Stimulated activated CD4-positive, alpha-beta T cell treated with anti-CD3 and anti-CD28 coated beads, Interleukin-4, amount 100 ng/mL, for 48 hours (primary cell): Measurements from ENCODE around the gene CHMP2A.
A peak's percentile ranks its signal among the peaks of the same experiment; 100 is the strongest.
"Not testable (repeated sequence)": the region's sequence is repeated elsewhere in the genome, so short reads cannot be mapped to it uniquely, and the experiment has no call there.

Experiments
- DNase-seq, 2 donors: peaks; one replicate each; pipeline ENCODE4 v3.0.0-alpha.2; 2020; ENCODE audit warnings: low read depth in 2 of 2

The CHMP2A gene

GRCh38 chr19:58554494-58555368 lies at the start of gene CHMP2A:
Gene CHMP2A (minus strand): TSS chr19:58555105. CDS start chr19:58554212, 893 bp downstream.
- DNase-seq, result peak; percentile 98 to 99

DNA sequence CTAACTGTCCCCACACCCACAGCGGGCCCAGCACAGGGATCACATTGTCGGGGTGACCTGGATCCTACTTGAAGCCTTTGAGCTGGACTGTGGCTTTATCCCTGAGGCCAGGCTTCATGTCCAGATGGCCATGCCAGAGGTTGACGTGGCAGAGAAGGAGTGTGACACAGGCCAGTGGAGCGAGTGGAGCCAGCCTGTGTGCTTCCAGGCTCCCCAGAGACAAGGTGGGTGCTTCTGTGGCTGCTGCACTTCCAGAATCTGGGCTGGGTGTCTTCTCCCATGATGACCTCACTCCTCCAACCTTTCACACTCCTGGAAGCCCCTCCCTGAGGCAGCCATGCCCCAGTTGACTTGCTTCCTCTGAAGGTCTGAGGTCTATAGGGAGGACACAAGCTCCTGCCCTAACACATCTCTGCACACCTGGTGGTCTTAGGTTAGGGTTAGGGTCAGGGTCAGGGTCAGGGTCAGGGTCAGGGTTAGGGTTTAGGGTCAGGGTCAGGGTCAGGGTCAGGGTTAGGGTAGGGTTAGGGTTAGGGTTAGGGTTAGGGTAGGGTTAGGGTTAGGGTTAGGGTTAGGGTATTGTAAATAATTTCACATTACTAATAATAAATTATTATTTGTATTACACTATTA lies 31.3 kb upstream of the CHMP2A start:
- DNase-seq, result no peak

DNA sequence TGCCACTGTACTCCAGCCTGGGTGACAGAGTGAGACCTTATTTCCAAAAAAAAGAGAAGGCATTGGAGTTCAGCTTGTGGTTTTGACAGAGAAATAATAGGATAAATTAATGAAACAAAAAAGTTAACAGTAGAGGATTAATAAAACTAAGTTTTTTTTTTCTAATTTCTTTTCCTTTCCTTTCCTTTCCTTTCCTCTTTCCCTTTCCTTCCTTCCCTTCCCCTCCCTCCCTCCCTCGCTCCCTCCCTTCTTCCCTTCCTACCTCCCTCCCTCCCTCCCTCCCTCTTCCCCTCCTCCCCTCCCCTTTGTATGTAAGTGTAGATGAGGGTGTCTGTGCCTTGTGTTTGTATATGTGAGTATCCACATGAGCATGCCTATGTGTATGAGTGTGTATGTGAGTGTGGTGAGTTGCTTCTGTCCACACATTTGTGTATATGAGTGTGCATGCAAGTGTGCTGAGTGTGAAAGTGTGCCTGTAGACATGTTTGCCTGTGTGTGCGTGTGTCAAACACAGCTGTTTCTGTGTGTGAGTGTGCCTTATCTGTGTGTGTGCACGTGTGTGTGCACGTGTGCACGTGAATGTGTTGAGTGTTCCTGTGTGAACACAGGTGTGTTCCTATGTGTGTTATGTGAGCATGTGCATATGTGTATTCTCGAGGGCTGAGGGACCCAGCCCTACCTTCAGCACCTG lies 30.7 kb upstream of the CHMP2A start:
- DNase-seq, result no peak

DNA sequence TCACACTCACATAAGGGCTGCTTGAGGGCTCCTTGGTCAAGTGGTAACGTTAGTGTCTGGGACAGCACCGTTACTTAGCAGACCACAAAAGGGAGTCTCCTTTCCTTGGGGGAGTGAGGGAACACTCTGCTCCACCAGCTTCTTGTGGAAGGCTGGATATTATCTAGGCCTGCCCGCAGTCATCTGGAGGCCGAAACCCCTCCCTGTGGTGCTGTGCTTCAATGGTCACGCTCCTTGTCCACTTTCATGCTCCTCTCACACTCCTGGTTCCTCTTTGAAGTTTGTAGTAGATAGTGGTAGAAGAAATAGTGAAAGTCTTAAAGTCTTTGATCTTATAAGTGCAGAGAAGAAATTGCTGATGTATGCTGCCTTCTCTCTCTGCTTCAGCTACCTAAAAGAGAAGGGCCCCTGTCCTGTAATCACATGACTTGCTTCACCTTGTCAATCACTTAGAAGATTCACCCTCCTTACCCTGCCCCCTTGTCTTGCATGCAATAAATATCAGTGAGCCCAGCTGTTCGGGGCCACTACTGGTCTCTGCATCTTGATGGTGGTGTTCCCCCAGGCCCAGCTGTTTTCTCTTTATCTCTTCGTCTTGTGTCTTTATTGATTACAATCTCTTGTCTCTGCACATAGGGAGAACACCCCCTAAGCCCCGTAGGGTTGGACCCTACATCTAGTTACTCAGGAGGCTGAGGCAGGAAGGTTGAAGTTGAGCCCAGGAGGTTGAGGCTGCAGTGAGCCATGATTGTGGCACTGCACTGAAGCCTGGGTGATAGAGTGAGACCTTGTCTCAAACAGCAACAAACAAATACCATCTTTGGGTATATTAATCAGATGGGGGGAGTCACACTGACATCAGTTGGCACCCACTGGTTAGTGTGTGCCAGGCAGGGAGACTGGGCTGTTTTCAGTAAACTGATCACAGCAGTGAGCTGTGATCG lies 29.9 kb upstream of the CHMP2A start:
- no peak for DNase-seq

GRCh38 chr19:58582985-58583384 lies 28.1 kb upstream of the CHMP2A start:
- DNase-seq, result no peak

DNA sequence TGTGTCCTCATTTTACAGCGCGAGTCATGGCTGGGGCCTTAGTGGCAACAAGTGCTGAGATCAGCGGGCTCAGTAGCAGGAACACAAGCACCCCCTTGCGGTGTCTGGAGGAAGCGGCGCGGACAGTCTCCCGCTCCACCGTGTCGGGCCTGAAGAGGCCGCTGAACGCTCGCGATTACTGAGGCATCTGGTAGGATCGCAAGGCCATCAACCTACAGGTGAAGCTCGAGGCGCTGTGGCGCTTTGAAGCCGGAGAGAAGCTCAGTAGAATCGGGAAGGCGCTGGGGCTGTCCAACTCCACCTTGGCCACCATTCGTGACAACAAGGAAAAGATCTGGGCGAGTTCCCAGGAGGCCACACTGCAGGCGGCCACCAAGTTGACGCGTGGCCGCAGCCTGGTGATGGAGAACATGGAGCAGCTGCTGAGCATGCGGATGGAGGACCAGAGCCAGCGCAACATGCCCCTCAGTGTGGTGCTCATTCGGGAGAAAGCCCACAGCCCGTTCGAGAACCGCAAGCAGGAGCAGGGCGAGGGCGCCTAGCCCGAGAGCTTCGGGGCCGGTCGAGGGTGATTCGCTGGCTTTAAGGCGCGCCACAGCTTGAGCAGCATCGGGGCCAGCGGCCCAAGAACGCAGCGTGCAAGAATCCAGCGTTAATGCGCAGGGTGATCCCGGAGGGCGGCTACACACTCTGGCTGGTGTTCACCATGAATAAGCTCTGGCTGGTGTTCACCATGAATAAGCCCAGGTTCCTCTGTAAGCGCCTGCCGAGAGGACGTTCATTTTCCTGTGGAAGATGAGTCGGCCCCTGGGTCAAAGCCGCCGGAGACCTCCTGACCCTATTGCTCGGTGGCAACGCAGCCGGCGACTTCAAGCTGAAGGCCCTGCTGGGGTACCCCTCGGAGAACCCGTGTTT lies 26.6 kb upstream of the CHMP2A start:
- peak; percentile 85 to 89 for DNase-seq

- no peak for DNase-seq
Measured at GRCh38 chr19:58579473-58580142, 24.7 kb upstream of the CHMP2A start.

DNA sequence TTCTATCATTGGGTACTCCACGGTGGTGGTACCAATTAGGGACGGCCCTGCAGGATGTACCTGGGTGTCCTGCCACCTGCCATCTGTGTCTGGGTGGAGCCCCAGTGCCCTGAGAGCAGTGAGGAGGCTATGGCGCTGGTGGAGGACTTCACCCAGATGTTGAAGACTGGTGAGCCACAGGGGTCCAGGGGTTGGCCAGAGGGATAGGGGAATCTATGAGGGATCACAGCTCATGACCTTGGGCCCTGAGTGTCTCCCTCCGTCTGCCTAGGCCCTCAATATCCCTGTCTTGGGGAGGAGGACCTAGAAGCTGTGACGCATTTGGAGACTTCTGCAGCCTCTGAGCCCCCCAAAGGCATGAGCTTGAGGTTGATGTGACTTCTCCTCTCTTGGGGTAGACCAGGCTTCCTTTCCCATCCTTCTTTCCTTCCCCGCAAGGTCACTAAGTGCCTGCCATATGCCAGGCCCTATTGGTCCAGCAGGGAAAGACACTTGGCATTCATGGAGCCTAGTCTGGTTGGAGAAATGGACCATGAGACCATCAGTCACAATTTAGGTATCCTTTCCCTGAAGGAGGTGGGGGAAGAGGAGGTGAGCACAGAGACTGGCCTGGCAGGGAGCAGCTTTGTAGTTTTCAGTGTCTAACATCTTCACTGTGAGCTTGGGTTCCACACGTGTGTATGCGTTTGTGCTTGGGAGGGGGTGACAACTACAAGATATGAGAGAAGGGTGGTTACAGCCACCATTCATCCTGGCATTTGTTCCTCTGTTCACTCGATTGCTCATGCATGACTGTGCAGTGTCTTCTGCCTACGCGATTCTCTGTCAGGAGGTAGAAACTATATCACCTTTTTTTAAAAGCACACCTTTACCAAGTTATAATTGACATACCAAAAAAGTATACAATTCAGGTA lies 23.4 kb upstream of the CHMP2A start:
- DNase-seq, result no peak

DNA sequence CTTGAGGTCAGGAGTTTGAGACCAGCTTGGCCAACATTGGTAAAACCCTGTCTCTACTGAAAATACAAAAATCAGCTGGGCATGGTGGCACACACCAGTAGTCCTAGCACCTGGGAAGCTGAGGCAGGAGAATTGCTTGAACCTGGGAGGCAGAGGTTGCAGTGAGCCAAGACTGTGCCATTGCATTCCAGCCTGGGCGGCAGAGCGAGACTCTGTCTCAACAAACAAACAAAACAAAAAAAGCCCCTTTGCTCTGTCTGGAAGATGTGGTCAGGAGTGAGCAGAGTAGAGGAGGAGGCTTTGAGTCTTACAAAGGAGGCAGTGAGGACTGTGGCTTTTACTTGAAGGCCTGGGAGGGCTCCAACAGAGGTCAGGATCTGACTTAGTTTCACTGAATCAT lies 22.7 kb upstream of the CHMP2A start:
- DNase-seq, result not testable (repeated sequence)

DNA sequence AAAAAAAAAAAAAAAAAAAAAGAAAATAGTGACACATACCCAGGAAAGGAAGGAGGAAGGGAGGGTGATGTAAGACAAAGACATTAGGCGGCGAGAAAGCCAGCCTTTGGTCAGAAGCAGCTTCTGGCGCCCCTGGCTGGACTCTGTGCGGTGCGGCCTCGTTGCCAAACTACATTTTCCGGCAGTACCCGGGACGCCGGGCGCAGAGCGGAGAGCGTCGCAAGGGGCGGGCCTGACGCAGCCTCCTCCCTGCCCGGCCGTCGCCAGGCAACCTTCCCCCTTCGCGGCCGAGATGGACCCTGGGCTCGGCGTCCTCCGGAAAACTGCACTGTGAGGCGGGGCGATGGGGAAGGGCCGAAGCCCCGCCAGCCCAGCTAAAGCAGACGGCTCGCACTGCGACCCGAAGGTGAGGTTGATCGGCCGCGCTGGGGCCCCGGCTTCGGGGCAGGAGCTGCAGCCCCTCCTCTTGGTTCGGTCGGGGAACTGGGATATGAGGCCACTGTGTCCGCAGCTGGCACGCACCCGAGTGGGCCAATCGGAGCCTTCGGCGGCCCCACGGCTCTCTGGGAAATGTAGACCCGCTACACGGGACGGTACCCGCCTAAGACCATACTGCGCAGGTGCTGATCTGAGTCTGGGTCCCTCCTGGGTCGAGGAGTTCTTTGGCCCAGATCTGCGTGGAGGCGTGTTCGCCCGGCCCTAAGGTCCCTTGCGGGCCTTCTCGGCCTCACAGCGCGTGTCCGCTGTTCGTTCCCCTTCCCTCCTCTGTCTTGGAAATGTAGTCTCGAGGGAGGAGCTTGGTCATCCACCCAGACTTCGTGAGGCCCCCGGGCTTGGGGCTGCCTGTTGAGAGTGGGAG lies 20.5 kb upstream of the CHMP2A start:
- DNase-seq, result peak; percentile 67 to 79

GRCh38 chr19:58573658-58574164 lies 18.8 kb upstream of the CHMP2A start:
- no peak for DNase-seq

GRCh38 chr19:58572818-58573657 lies 18.1 kb upstream of the CHMP2A start, which contains the start of gene MZF1:
Gene MZF1 (minus strand): TSS chr19:58573335. CDS start chr19:58571389, 1,946 bp downstream.
- DNase-seq, result peak; percentile 98 to 99

DNA sequence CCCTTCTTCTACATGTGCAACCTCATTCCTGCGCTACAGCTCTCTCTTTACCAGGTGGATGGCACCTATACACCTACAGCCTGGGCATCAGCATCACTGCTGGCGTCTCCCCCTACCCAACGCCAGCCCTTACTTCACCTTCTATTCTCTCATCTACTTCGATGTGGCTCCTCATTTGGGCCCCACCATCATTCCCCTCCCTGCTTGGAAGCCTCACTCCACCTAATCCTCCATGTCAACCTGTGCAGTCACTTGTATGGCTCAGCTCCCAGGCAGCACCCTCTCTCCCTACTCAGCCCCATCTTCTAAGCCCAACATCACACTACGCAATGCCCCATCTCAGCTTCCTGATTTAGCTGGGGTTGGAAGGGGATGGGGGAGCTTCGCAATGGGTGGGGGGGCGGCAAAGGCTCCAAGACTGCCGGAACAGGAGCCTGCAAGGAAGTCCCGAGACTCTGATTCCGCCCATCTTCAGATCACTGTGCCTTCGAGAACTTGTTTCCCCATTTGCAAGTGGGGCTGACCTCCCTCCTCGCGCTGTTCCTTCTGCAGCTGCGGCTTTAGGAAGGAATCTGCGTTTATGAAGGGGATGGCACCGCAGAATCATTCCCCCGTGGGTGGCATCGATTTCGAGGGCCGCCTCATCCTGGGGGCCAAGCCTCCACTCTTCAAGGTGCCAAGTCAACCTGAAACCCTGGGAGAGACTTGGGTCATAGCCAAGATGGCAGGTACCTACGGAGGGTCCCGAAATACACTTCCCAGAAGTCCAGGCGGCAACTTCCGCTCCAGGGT lies 17.3 kb upstream of the CHMP2A start:
- DNase-seq, result no peak

DNA sequence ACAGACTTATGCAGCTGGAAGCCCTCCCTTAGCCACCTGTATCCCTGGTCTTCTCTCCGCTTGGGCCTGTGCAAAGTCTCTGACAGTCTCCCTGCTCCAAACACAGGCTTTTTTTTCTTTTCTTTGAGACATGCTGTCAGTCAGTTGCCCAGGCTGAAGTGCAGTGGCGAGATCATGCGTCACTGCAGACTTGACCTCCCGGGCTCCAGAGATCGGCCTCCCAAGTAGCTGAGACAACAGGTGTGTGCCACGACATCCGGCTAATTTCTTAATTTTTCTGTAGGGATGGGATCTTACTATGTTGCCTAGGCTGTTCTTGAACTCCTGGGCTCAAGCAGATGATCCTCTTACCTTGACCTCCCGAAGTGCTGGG lies 16.7 kb upstream of the CHMP2A start:
- no peak for DNase-seq

DNA sequence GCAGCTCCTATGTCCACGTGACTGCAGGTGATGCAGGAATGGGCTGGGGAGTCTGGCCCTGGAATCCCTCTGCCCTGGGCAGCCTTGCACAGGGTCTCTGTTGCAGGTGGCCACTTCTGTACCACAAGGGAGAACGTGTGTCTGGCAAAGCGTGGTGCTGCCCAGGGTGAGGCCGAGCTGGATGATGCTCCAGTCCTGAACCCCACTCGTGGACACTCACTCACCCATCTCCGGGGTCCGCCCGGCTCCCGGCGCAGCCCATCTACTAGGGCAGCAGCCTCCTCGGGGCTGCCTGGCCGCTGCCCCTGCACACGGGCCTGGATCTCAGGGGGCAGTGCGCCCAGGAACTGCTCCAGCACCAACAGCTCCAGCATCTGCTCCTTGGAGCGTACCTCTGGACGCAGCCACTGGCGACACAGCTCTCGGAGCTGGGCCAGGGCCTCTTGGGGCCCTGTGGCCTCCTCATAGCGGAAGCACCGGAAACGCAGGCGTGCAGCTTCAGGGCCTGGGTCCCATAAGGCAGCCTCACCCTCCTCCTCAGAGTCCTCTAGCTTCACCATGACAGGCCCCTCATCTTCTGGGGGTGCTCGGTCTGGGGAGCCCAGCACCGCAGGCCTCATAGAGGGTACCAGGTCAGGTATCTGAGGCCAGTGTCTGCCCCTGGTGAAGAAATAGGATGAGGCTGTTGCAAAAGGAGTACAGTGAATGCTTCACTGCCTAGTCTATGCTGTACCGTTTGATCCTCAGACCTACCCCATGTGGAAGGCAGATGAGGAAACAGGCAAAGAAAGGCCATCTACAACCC lies 16.1 kb upstream of the CHMP2A start:
- DNase-seq, result no peak
